Astrocyte of the spinal cord (primary cell): ENCODE measurements around the gene MCC.

ENCODE experiments used
- DNase-seq: peaks from one replicate; pipeline ENCODE4 v3.0.0; 2011; ENCODE audit warnings: low read depth, low spot score
- H3K4me3 ChIP-seq: 2 replicates; pipeline ENCODE4 v1.5.1; 2011; ENCODE audit warnings: low read depth, mild to moderate bottlenecking, low read length, moderate library complexity
- CTCF ChIP-seq: IDR thresholded peaks from 2 replicates; pipeline ENCODE4 v1.5.1; 2012; ENCODE audit warnings: low read depth, mild to moderate bottlenecking, low read length, inconsistent platforms
- in situ Hi-C: cut with HindIII; loops from 2 replicates; pipeline ENCODE4 v1.10.0; 2017; ENCODE audit warnings: low sequenced_read_pairs

Gene MCC

GRCh38 chr5:113223315-113223714 is 264.9 kb downstream of the MCC start:
- no peak for DNase-seq
- no peak overlapping the region for H3K4me3 ChIP-seq
- TF ChIP-seq CTCF = no peak
- in situ Hi-C loops = no loop called here

GRCh38 chr5:113221294-113222176 is 266.7 kb downstream of the MCC start:
- no peak for TF ChIP-seq CTCF
- in situ Hi-C loops = no loop called here
- DNase-seq = no peak
- H3K4me3 ChIP-seq = no peak overlapping the region

- in situ Hi-C loops = no loop called here
- no peak for DNase-seq
- H3K4me3 ChIP-seq = no peak overlapping the region
- no peak for TF ChIP-seq CTCF
These were observed 268.6 kb downstream of the MCC start for GRCh38 chr5:113219695-113220094.

GRCh38 chr5:113218906-113219517 is 269.2 kb downstream of the MCC start:
- H3K4me3 ChIP-seq = no peak overlapping the region
- in situ Hi-C loops = no loop called here
- no peak for TF ChIP-seq CTCF
- no peak for DNase-seq

GRCh38 chr5:113218200-113218599 is 270.1 kb downstream of the MCC start:
- in situ Hi-C loops = no loop called here
- no peak for DNase-seq
- H3K4me3 ChIP-seq = no peak overlapping the region
- TF ChIP-seq CTCF = no peak

- no peak overlapping the region for H3K4me3 ChIP-seq
- in situ Hi-C loops = no loop called here
- no peak for DNase-seq
- no peak for TF ChIP-seq CTCF
These were observed 270.6 kb downstream of the MCC start for GRCh38 chr5:113217619-113218184.
